Thymus (tissue), 11 donors: ENCODE measurements around the gene RPL26. TPM values are rescaled to one million over a fixed set of nuclear protein-coding genes. Genes with fewer than 3 reads are reported as not detected.
"Not testable (repeated sequence)": the region's sequence is repeated elsewhere in the genome, so short reads cannot be mapped to it uniquely, and the experiment has no call there.

Experiments used
- DNase-seq, 9 donors: peaks; one replicate each; pipeline ENCODE4 v3.0.0-alpha.2; 2013; ENCODE audit warnings: low spot score in 9 of 9, low read depth in 6 of 9, missing footprints in 1 of 9
- H3K27ac ChIP-seq, 2 donors: one replicate each; pipeline ENCODE4 v1.5.1; 2013; ENCODE audit warnings: control low read depth in 1 of 2, low read depth in 1 of 2, low read length in 1 of 2, mild to moderate bottlenecking in 1 of 2, moderate library complexity in 1 of 2
- H3K27me3 ChIP-seq, 2 donors: one replicate each; pipeline ENCODE4 v1.5.1; 2013; ENCODE audit warnings: low read length in 1 of 2; ENCODE audit not compliant: control insufficient read depth in 2 of 2, insufficient read depth in 1 of 2
- H3K36me3 ChIP-seq, 2 donors: one replicate each; pipeline ENCODE4 v1.5.1; 2013; ENCODE audit warnings: low read length in 1 of 2, mild to moderate bottlenecking in 1 of 2, moderate library complexity in 1 of 2; ENCODE audit not compliant: control insufficient read depth in 2 of 2, insufficient read depth in 2 of 2
- H3K4me1 ChIP-seq, 2 donors: one replicate each; pipeline ENCODE4 v1.5.1; 2013; ENCODE audit warnings: low read length in 2 of 2; ENCODE audit not compliant: control insufficient read depth in 2 of 2, insufficient read depth in 2 of 2
- H3K4me3 ChIP-seq, 2 donors: one replicate each; pipeline ENCODE4 v1.5.1; 2013; ENCODE audit warnings: low read length in 2 of 2, control low read depth in 1 of 2, mild to moderate bottlenecking in 1 of 2
- H3K9me3 ChIP-seq, 2 donors: one replicate each; pipeline ENCODE4 v1.5.1; 2013; ENCODE audit warnings: low read length in 1 of 2, mild to moderate bottlenecking in 1 of 2; ENCODE audit not compliant: control insufficient read depth in 2 of 2, insufficient read depth in 1 of 2
- WGBS: extraction: QIAGEN DNeasy Blood & Tissue Kit; methylation state at CpG from one replicate; pipeline ENCODE4 v1.1.7; 2013; 5-methylcytosine and 5-hydroxymethylcytosine counted together
- polyA plus RNA-seq: library from polyadenylated mRNA; stranded (reverse); fragments of 200-250 nt; gene quantifications from one replicate; pipeline ENCODE4 v1.2.3, GENCODE V29; 2013
- total RNA-seq: library from RNA; stranded (reverse); fragments of 120-200 nt; gene quantifications from one replicate; pipeline ENCODE4 v1.2.4, GENCODE V29; 2013
- donor health status: healthy.

RPL26 gene
- total and polyA plus RNA-seq, 2 donors: 5,303 to 6,011 TPM

- WGBS: 86% methylated on average over 2 of the region's 2 CpGs
- Histone ChIP-seq H3K27ac (no peak overlapping the region), H3K9me3 (no peaks in the 10 kb centered on the region), H3K4me1 (no peaks in the 10 kb centered on the region), H3K27me3 (peaks cover 0 to 3% of the 10 kb centered on the region in 2 donors), H3K36me3 (no peaks in the 10 kb centered on the region), H3K4me3 (no peak overlapping the region)
- no peak for DNase-seq
Observed at GRCh38 chr17:8406174-8406573, 23.2 kb upstream of the RPL26 start.

- H3K27ac ChIP-seq: no peak overlapping the region
- no peak for DNase-seq
- no peak overlapping the region for H3K4me3 ChIP-seq
- 94% methylated on average over 11 of the region's 11 CpGs for WGBS
- H3K36me3 ChIP-seq: no peaks in the 10 kb centered on the region
- H3K9me3 ChIP-seq: no peaks in the 10 kb centered on the region
- peaks cover 0 to 3% of the 10 kb centered on the region in 2 donors for H3K27me3 ChIP-seq
- H3K4me1 ChIP-seq: no peaks in the 10 kb centered on the region
Observed at GRCh38 chr17:8405499-8406016, 22.6 kb upstream of the RPL26 start.

- Histone ChIP-seq H3K36me3 (no peaks in the 10 kb centered on the region), H3K9me3 (no peaks in the 10 kb centered on the region), H3K4me3 (no peak overlapping the region), H3K27ac (no peak overlapping the region), H3K4me1 (no peaks in the 10 kb centered on the region), H3K27me3 (peaks cover 0 to 2% of the 10 kb centered on the region in 2 donors)
- DNase-seq: no peak
- 95% methylated on average over 11 of the region's 11 CpGs for WGBS
Observed at GRCh38 chr17:8402921-8403536, 20.0 kb upstream of the RPL26 start.

- 97% methylated on average over 2 of the region's 2 CpGs for WGBS
- DNase-seq: no peak
- Histone ChIP-seq H3K4me1 (no peaks in the 10 kb centered on the region), H3K4me3 (no peak overlapping the region), H3K27me3 (peaks cover 0 to 15% of the 10 kb centered on the region in 2 donors), H3K27ac (no peak overlapping the region), H3K9me3 (no peaks in the 10 kb centered on the region), H3K36me3 (no peaks in the 10 kb centered on the region)
Observed at GRCh38 chr17:8401107-8401506, 18.1 kb upstream of the RPL26 start.

- Histone ChIP-seq H3K27ac (no peak overlapping the region), H3K4me3 (no peak overlapping the region), H3K4me1 (no peaks in the 10 kb centered on the region), H3K9me3 (no peaks in the 10 kb centered on the region), H3K36me3 (no peaks in the 10 kb centered on the region), H3K27me3 (peaks cover 0 to 15% of the 10 kb centered on the region in 2 donors)
- DNase-seq: no peak
- 86% methylated on average over 6 of the region's 6 CpGs for WGBS
Observed at GRCh38 chr17:8398980-8399379, 16.0 kb upstream of the RPL26 start.

- H3K36me3 ChIP-seq: no peaks in the 10 kb centered on the region
- no peak for DNase-seq
- WGBS: 67% methylated on average over 13 of the region's 13 CpGs
- no peak within 1 kb of the TSS for H3K27ac ChIP-seq
- H3K4me3 ChIP-seq: no peak within 1 kb of the TSS
- H3K9me3 ChIP-seq: no peaks in the 10 kb centered on the region
- H3K4me1 ChIP-seq: peaks cover 2 to 7% of the 10 kb centered on the region in 2 donors
- peaks cover 0 to 15% of the 10 kb centered on the region in 2 donors for H3K27me3 ChIP-seq
Observed at GRCh38 chr17:8397636-8398035, 14.6 kb upstream of the RPL26 start, which contains the start of gene RNF222. RNF222 (minus strand) TSS chr17:8397827; CDS start chr17:8393461, 4,366 bp downstream.

- 95% methylated on average over 9 of the region's 9 CpGs for WGBS
- not testable (repeated sequence) for H3K9me3 ChIP-seq, H3K27ac ChIP-seq, DNase-seq, H3K36me3 ChIP-seq, H3K4me1 ChIP-seq, H3K4me3 ChIP-seq
- H3K27me3 ChIP-seq: peaks cover 0 to 18% of the 10 kb centered on the region in 2 donors
Observed at GRCh38 chr17:8394497-8394896, 11.5 kb upstream of the RPL26 start.

GRCh38 chr17:8393470-8394231 lies 10.7 kb upstream of the RPL26 start:
- peaks cover 2 to 7% of the 10 kb centered on the region in 2 donors for H3K4me1 ChIP-seq
- H3K27ac ChIP-seq: no peak overlapping the region
- peaks cover 0 to 18% of the 10 kb centered on the region in 2 donors for H3K27me3 ChIP-seq
- DNase-seq: peak in 2 of 9 donors; percentile 18 to 45
- H3K36me3 ChIP-seq: no peaks in the 10 kb centered on the region
- 67% methylated on average over 8 of the region's 8 CpGs for WGBS
- no peaks in the 10 kb centered on the region for H3K9me3 ChIP-seq
- no peak overlapping the region for H3K4me3 ChIP-seq
